Smooth muscle cell of bladder (primary cell): Measurements from ENCODE around the gene C17orf78. TPM values are rescaled to one million over a fixed set of nuclear protein-coding genes. Genes with fewer than 3 reads are reported as not detected.

ENCODE experiments used
- total RNA-seq: library from RNA; depleted of rRNA; stranded (reverse); fragments of >200 nt; gene quantifications from 2 replicates; pipeline ENCODE4 v1.2.3, GENCODE V29; 2014

C17orf78 gene
- not detected in 2 replicates for total RNA-seq

DNA sequence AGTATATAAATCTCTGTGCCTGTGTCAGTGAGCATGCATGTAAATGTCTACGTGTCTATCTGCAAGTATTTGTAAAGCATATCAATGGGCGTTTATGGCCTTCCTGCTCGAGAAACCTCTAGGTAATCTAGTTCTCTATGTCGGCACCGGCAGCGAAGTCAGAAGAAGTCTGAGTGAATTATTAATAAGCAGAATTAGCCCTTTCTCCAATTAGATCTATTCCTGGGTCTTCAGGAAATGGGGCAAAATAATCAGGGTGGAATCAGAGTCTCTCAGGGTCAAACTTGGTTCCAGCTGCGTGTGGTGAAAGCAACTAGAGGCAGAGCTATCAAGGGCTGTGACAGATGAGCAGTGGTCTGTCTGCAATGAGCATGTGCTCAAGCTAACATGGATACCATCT lies at the start of gene C17orf78:
TSS of gene C17orf78 (plus strand) at position 280 of the 400 bp plus-strand sequence. CDS start at position 388, 108 bp downstream.

DNA sequence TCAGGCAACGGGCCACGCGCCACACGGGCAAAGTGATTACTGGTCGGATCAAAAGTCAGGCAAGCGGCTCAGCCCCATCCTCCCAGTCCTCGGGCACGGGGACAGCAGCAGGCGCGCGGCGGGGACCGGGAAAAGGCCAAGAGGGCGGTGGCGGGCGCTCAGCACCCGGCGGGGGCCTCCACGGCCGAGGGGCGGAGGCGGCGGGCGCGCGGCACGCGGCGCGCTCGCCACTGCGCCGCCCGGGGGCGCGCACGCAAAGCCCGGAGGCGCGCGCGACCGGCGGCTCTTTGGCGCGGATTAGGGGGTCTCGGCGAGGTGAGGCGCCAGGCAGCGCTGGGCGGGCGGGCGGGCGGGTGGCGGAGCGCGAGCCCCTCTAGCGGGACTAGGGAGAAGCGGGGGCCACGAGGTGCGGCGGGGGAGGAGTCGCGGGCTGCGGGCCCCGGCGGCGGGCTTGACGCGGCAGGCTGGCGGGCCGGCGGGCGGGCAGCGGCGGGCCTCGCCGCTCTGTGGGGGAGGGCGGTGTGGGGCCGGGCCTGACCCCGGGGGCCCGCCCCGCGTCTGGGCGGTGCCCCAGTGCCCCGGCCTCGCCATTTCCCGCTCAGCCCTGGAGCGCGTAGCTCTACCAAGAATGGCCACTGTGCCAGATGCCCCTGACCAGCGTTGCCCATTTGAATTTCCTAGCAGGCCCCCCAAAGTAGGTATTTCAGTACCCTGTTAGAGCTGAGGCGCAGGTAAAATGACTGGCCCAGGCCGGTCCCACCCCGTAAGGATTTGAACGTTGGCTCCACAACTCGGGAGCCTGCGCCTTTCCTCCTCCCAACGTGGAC lies 31.1 kb downstream of the C17orf78 start, which contains the start of the genes ACACA and TADA2A:
TSS of gene ACACA (minus strand) at position 202 of the 827 bp plus-strand sequence. CDS start 537 bp downstream, outside the sequence.
TSS of gene TADA2A (plus strand) at position 252 of the 827 bp plus-strand sequence. CDS start 4,480 bp downstream, outside the sequence.

Other genes with a start within 250 kb of the C17orf78 start
- 42.1 and 45.9 TPM in 2 replicates for gene ACACA, start 30.9 kb downstream of the C17orf78 start, total RNA-seq
- 16.8 and 18.7 TPM in 2 replicates for gene TADA2A, start 30.9 kb downstream of the C17orf78 start, total RNA-seq
- gene DUSP14, start 113.9 kb downstream of the C17orf78 start, total RNA-seq, result 42.6 and 46.8 TPM in 2 replicates
- 9.1 and 11.1 TPM in 2 replicates for gene SYNRG, start 233.4 kb downstream of the C17orf78 start, total RNA-seq